Common myeloid progenitor, CD34-positive (primary cell): ENCODE measurements around the gene SLC10A4.

Source experiments
- CTCF ChIA-PET: fragments of 350-600 bp; sonication (Branson Sonifier 250); formaldehyde crosslinking; loops from one replicate; lab custom pipeline; 2021; ENCODE audit warnings: antibody characterized with exemption; lab: Charles Lee
- POLR2A ChIA-PET: fragments of 350-600 bp; sonication (Branson Sonifier 250); formaldehyde crosslinking; loops from one replicate; lab custom pipeline; 2021; ENCODE audit warnings: antibody characterized with exemption; lab: Charles Lee
- DNase-seq, 3 donors: peaks; one replicate each; pipeline versions ENCODE4 v3.0.0 to v3.0.0-alpha.2; 2013
- H3K27ac ChIP-seq, 2 experiments: 1 replicate in 1 of 2; 2 replicates in 1 of 2; pipeline ENCODE4 v1.7.0; 2013; ENCODE audit warnings: inconsistent platforms in 2 of 2, low read length in 2 of 2, mild to moderate bottlenecking in 2 of 2, low read depth in 1 of 2, moderate library complexity in 1 of 2; ENCODE audit not compliant: severe bottlenecking in 2 of 2, insufficient read depth in 1 of 2, poor library complexity in 1 of 2
- H3K27me3 ChIP-seq, 5 experiments: replicated peaks in 2 of 5; 1 replicate in 3 of 5; 2 replicates in 2 of 5; pipeline versions ENCODE4 v1.6.1 to v1.7.0; 2013; ENCODE audit warnings: low read length in 4 of 5, mild to moderate bottlenecking in 2 of 5, moderate library complexity in 2 of 5, inconsistent platforms in 1 of 5; ENCODE audit not compliant: insufficient read depth in 5 of 5, control insufficient read depth in 4 of 5
- H3K36me3 ChIP-seq, 4 experiments: 1 replicate in 2 of 4; 2 replicates in 2 of 4; pipeline versions ENCODE4 v1.6.1 to v1.7.0; 2013; ENCODE audit warnings: low read length in 3 of 4, control low read depth in 1 of 4, mild to moderate bottlenecking in 1 of 4; ENCODE audit not compliant: control insufficient read depth in 4 of 4, insufficient read depth in 4 of 4
- H3K4me1 ChIP-seq, 4 experiments: 1 replicate in 3 of 4; 2 replicates in 1 of 4; pipeline versions ENCODE4 v1.6.1 to v1.7.1; 2013; ENCODE audit warnings: low read length in 3 of 4, mild to moderate bottlenecking in 3 of 4, control low read depth in 1 of 4, inconsistent platforms in 1 of 4, moderate library complexity in 1 of 4; ENCODE audit not compliant: control insufficient read depth in 4 of 4, insufficient read depth in 4 of 4; ENCODE audit errors: control extremely low read depth in 1 of 4
- H3K4me3 ChIP-seq, 7 experiments: 1 replicate in 4 of 7; 2 replicates in 3 of 7; pipeline versions ENCODE4 v1.5.1 to v1.7.0; 2013; ENCODE audit warnings: mild to moderate bottlenecking in 7 of 7, low read length in 6 of 7, moderate library complexity in 6 of 7, inconsistent platforms in 2 of 7, low read depth in 2 of 7, control low read depth in 1 of 7; ENCODE audit not compliant: insufficient read depth in 4 of 7, control insufficient read depth in 1 of 7; ENCODE audit errors: extremely low read depth in 1 of 7
- H3K9me3 ChIP-seq, 5 experiments: 1 replicate in 4 of 5; 2 replicates in 1 of 5; pipeline versions ENCODE4 v1.6.1 to v1.7.1; 2013; ENCODE audit warnings: low read length in 4 of 5, mild to moderate bottlenecking in 2 of 5, inconsistent platforms in 1 of 5, low read depth in 1 of 5, moderate library complexity in 1 of 5; ENCODE audit not compliant: control insufficient read depth in 4 of 5, insufficient read depth in 2 of 5; ENCODE audit errors: control extremely low read depth in 1 of 5
- WGBS: methylation state at CpG from one replicate; pipeline ENCODE4 v1.1.5; 2013; ENCODE audit not compliant: insufficient coverage; 5-methylcytosine and 5-hydroxymethylcytosine counted together

Gene SLC10A4

DNA sequence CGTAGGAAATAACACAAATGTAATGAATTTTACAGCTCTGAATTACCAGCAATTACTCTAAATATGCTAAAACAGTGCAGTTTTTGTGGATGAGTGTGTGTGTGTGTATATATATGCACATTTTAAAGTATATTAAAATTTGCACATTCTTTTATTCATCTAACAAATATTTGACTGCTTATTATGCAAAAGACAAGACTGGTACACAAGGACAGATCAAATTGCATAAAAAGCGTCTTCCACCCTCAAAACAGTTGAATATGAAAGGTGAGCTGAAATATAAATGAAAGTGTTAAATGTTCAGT, 20.8 kb downstream of the SLC10A4 start:
- POLR2A ChIA-PET: no interaction called here
- Histone ChIP-seq H3K27ac (no peak overlapping the region), H3K4me1 (peaks cover 0 to 4% (median 0%) of the 10 kb centered on the region in 4 experiments), H3K36me3 (peaks cover 17 to 55% (median 24%) of the 10 kb centered on the region in 4 experiments), H3K4me3 (no peak overlapping the region), H3K9me3 (no peaks in the 10 kb centered on the region), H3K27me3 (no peaks in the 10 kb centered on the region)
- CTCF ChIA-PET: no interaction called here
- no CpG with 5 or more reads among the region's 2 CpGs for WGBS
- DNase-seq: no peak

DNA sequence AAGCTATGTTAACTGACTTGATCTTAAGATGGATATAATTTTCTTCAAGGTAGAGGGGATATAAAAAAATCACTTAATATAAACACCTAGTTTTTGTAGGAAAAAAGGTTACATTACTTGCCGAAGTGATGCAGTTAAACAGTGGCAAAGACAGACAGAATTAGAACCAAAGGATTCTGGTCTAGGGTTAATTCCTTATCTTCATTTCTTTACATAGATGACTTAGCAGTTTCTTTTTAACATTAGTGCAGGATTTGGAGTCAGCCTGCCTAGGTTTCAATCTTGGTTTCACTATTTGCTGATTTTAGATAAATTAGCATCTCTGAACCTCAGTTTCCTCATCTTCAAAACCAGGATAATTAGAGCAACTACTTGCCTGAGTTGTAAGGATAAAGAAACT, 21.2 kb downstream of the SLC10A4 start:
- no peaks in the 10 kb centered on the region for H3K9me3 ChIP-seq
- H3K36me3 ChIP-seq: peaks cover 14 to 55% (median 23%) of the 10 kb centered on the region in 4 experiments
- no peak overlapping the region for H3K4me3 ChIP-seq
- no peaks in the 10 kb centered on the region for H3K27me3 ChIP-seq
- ChIA-PET CTCF (no interaction called here), POLR2A (no interaction called here)
- WGBS: no CpG with 5 or more reads among the region's 1 CpG
- H3K27ac ChIP-seq: no peak overlapping the region
- peak in 2 of 3 donors; percentile 32 to 40 for DNase-seq
- H3K4me1 ChIP-seq: peaks cover 0 to 4% (median 0%) of the 10 kb centered on the region in 4 experiments

DNA sequence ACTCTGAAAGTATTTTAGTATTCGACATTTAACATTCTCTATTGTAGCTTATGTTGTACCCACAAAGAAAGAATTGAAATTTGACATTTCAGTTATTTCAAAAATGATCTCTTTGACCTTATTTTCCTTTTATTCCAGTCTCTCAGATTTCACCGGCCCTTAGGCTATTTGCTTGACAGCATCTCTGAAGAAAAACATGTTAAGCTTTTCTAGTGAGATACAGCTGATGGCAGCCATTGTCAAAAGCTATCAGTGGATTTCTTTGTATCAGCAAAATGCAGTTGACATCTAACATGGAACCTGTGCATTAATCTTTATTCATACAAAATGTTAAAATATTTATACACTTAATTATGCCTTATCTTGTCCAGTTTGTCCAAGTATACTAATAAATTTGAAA, 23.6 kb downstream of the SLC10A4 start:
- POLR2A ChIA-PET: interaction anchor here (0.6 kb wide), 2 partner anchors 174 to 358 kb away, joined by 3 read pairs; no protein-coding TSS in a partner anchor
- 100% methylated on average over 1 of the region's 2 CpGs for WGBS

DNA sequence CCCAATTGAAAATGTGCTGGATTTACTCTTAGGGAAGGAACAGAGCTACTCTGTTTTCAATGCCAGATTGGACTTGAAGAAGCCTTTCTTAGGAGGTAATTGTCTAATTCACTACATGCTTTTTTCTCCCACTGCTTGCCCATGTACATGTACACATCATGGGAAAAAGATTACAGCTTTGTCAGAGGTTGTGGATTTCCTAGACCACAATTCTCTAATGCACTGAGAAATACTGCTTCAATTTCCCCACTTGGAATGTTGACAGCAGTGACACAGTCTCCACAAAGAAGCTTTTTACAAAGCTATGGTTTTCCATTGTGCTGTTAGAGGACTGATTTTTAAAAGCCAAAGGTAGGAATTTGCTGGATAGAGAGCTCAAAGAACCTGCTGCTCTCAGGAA, 26.4 kb downstream of the SLC10A4 start:
- Histone ChIP-seq H3K27me3 (no peaks in the 10 kb centered on the region), H3K9me3 (no peaks in the 10 kb centered on the region), H3K36me3 (peaks cover 29 to 79% (median 50%) of the 10 kb centered on the region in 4 experiments), H3K4me1 (peaks cover 0 to under 1% (median 0%) of the 10 kb centered on the region in 4 experiments), H3K27ac (no peak overlapping the region), H3K4me3 (no peak overlapping the region)
- DNase-seq: no peak
- POLR2A ChIA-PET: no interaction called here
- CTCF ChIA-PET: interaction anchor here (0.6 kb wide), 1 partner anchor 33 kb away, joined by 3 read pairs; no protein-coding TSS in a partner anchor

More for the DNA sequence above, 23.6 kb downstream of the SLC10A4 start:
- CTCF ChIA-PET: interaction anchor here (1.4 to 1.7 kb wide), 2 partner anchors 13 to 14 kb away, joined by 4 read pairs; no protein-coding TSS in a partner anchor
- Histone ChIP-seq H3K27ac (no peak overlapping the region), H3K4me1 (peaks cover 0 to 4% (median 0%) of the 10 kb centered on the region in 4 experiments), H3K4me3 (no peak overlapping the region), H3K9me3 (no peaks in the 10 kb centered on the region), H3K36me3 (peaks cover 25 to 60% (median 34%) of the 10 kb centered on the region in 4 experiments), H3K27me3 (no peaks in the 10 kb centered on the region)
- no peak for DNase-seq

GRCh38 chr4:48518143-48518542, 35.0 kb downstream of the SLC10A4 start:
- Histone ChIP-seq H3K36me3 (peaks cover 32 to 66% (median 55%) of the 10 kb centered on the region in 4 experiments), H3K27me3 (no peaks in the 10 kb centered on the region), H3K4me3 (no peak overlapping the region), H3K27ac (no peak overlapping the region), H3K4me1 (no peaks in the 10 kb centered on the region), H3K9me3 (no peaks in the 10 kb centered on the region)
- CTCF ChIA-PET: interaction anchor here (1.9 kb wide), 1 partner anchor 12 kb away, joined by 5 read pairs; no protein-coding TSS in a partner anchor
- no peak for DNase-seq
- WGBS: 100% methylated on average over 2 of the region's 3 CpGs
- POLR2A ChIA-PET: no interaction called here

DNA sequence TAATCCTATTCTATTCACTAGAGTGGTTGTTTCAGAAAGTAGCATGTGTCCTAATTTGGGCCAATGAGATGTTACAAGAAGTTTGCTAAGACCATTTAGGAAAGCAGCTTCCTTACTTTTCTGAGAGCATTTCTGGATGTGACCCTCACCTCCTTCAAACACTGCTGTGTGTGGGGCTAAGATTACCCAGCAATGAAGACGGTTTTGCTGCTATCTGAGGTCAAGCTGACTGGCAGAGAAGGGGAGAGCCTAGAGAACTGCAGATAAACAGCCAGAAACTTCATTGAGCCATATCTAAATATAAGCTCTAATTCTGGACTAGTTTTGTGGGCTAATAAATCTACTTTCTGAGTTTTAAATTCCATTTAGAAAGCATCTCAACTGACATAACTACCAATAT, 43.3 kb downstream of the SLC10A4 start:
- peak in 1 of 3 donors; percentile 14 for DNase-seq
- CTCF ChIA-PET: interaction anchor here (0.9 to 2.5 kb wide), 7 partner anchors 11 to 417 kb away, joined by 3 to 10 read pairs (median 4); no protein-coding TSS in a partner anchor

DNA sequence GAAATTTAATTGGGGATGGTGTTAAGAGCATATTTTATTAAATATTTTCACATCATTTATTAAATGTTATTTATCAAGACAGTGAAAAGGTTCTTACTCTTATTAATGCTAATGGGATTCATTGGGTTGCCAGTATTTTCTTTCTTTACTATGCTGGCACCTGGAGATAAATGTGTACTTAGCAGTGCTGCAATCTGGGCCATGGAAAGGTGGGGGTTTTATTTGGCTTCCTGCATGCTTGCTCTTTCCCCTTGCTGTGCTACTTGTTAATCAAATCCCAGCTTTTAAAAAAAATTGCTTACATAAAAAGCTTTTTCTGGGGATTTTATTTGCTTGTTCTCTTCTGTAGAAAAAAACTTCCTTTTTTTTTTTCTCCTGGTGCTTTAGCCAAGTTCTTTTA, 55.2 kb downstream of the SLC10A4 start:
- CTCF ChIA-PET: interaction anchor here (0.6 to 2.6 kb wide), 3 partner anchors 12 to 88 kb away, joined by 3 to 10 read pairs (median 3); no protein-coding TSS in a partner anchor
- peaks cover 13 to 61% (median 38%) of the 10 kb centered on the region in 4 experiments for H3K36me3 ChIP-seq
- H3K27me3 ChIP-seq: no peaks in the 10 kb centered on the region

More for the DNA sequence above, 43.3 kb downstream of the SLC10A4 start:
- H3K4me1 ChIP-seq: no peaks in the 10 kb centered on the region
- no peak overlapping the region for H3K27ac ChIP-seq
- no peaks in the 10 kb centered on the region for H3K9me3 ChIP-seq
- H3K27me3 ChIP-seq: no peaks in the 10 kb centered on the region
- POLR2A ChIA-PET: no interaction called here
- peaks cover 30 to 85% (median 55%) of the 10 kb centered on the region in 4 experiments for H3K36me3 ChIP-seq
- WGBS: 100% methylated on average over 1 of the region's 1 CpG
- no peak overlapping the region for H3K4me3 ChIP-seq

More for the DNA sequence above, 55.2 kb downstream of the SLC10A4 start:
- Histone ChIP-seq H3K27ac (peak overlapping the region in 1 of 2 experiments; percentile 30), H3K4me1 (peaks cover 0 to 10% (median 4%) of the 10 kb centered on the region in 4 experiments), H3K9me3 (no peaks in the 10 kb centered on the region), H3K4me3 (no peak overlapping the region)
- DNase-seq: no peak
- POLR2A ChIA-PET: no interaction called here
